ENCODE measurements around the gene YIF1A.

DNA sequence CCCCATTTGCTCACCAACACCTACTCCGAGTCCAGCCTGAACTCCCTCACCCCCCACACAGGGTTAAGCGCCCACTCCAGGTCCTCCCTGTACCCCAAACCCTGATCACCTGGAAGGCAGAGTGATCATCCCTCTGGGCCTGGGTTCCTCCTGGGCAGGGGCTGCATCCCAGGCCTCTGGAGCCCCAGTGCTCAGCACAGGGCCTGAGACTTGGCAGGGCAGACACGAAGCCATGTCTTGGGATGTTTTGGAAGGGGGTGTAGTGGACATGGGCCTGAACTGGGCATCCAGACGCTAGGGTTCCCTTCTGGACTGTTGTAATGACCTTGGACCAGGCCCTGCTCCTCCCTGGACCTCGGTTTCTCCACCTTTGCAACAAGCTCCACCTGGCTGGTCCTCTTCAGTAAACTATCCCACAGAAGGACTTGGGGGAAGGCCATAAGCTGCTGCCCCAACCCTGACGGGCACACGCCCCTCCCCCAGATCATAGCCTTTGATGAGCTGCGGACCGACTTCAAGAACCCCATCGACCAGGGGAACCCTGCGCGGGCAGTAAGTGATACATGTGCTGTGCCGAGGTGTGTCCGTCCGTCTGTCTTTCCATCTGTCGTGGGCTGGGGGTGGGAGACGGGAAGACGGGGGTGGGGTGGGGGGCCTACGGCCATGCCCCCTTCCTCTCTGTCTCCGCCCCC lies 7.0 kb downstream of the YIF1A start:
- TF ChIP-seq, protein P1, sequence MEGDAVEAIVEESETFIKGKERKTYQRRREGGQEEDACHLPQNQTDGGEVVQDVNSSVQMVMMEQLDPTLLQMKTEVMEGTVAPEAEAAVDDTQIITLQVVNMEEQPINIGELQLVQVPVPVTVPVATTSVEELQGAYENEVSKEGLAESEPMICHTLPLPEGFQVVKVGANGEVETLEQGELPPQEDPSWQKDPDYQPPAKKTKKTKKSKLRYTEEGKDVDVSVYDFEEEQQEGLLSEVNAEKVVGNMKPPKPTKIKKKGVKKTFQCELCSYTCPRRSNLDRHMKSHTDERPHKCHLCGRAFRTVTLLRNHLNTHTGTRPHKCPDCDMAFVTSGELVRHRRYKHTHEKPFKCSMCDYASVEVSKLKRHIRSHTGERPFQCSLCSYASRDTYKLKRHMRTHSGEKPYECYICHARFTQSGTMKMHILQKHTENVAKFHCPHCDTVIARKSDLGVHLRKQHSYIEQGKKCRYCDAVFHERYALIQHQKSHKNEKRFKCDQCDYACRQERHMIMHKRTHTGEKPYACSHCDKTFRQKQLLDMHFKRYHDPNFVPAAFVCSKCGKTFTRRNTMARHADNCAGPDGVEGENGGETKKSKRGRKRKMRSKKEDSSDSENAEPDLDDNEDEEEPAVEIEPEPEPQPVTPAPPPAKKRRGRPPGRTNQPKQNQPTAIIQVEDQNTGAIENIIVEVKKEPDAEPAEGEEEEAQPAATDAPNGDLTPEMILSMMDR (IDR thresholded peaks at IDR 0.05; ENCODE audit: poor library complexity), result no peak
- TF ChIP-seq EZH2 (IDR thresholded peaks at IDR 0.05; ENCODE audit: borderline replicate concordance), result no peak

All from hepatocyte (in vitro differentiated cells).